Liver (tissue), 9 donors: ENCODE measurements around the gene ZNF559. TPM values are rescaled to one million over a fixed set of nuclear protein-coding genes. Genes with fewer than 3 reads are reported as not detected.

Experiments
- DNase-seq: peaks from one replicate; pipeline ENCODE4 v3.0.0-alpha.2; 2017; ENCODE audit warnings: low spot score
- H3K27ac ChIP-seq, 2 donors: one replicate each; pipeline ENCODE4 v1.7.0; 2013; ENCODE audit warnings: inconsistent platforms in 2 of 2, low read length in 2 of 2, control low read depth in 1 of 2, low read depth in 1 of 2, mild to moderate bottlenecking in 1 of 2
- H3K27me3 ChIP-seq, 4 donors: one replicate each; pipeline versions ENCODE4 v1.6.1 to v1.7.0; 2013; ENCODE audit warnings: low read length in 3 of 4, inconsistent platforms in 1 of 4, mild to moderate bottlenecking in 1 of 4, moderate library complexity in 1 of 4; ENCODE audit not compliant: control insufficient read depth in 4 of 4, insufficient read depth in 4 of 4
- H3K36me3 ChIP-seq, 4 donors: one replicate each; pipeline versions ENCODE4 v1.6.1 to v1.7.0; 2013; ENCODE audit warnings: low read length in 3 of 4, mild to moderate bottlenecking in 3 of 4, low read depth in 1 of 4, moderate library complexity in 1 of 4; ENCODE audit not compliant: control insufficient read depth in 4 of 4, insufficient read depth in 3 of 4
- H3K4me1 ChIP-seq, 4 donors: one replicate each; pipeline versions ENCODE4 v1.6.1 to v1.7.0; 2013; ENCODE audit warnings: low read length in 3 of 4, mild to moderate bottlenecking in 3 of 4, moderate library complexity in 1 of 4; ENCODE audit not compliant: control insufficient read depth in 4 of 4, insufficient read depth in 4 of 4
- H3K4me3 ChIP-seq, 3 donors: one replicate each; pipeline versions ENCODE4 v1.6.1 to v1.7.0; 2013; ENCODE audit warnings: low read length in 3 of 3, control low read depth in 1 of 3, low read depth in 1 of 3, mild to moderate bottlenecking in 1 of 3
- H3K9ac ChIP-seq, 2 donors: one replicate each; pipeline ENCODE4 v1.7.0; 2013; ENCODE audit warnings: low read length in 2 of 2, mild to moderate bottlenecking in 2 of 2, moderate library complexity in 2 of 2, control low read depth in 1 of 2, low read depth in 1 of 2
- H3K9me3 ChIP-seq, 4 donors: one replicate each; pipeline versions ENCODE4 v1.6.1 to v1.7.0; 2013; ENCODE audit warnings: low read length in 3 of 4; ENCODE audit not compliant: control insufficient read depth in 4 of 4
- CTCF ChIP-seq: fragments of 150-350 bp; IDR thresholded peaks from 2 replicates; pipeline ENCODE4 v1.5.1; 2017; ENCODE audit warnings: improper control_type of control experiment, low read depth, low read length; ENCODE audit not compliant: missing input control
- FOXA1 ChIP-seq: IDR thresholded peaks from 2 replicates; pipeline ENCODE4 v1.6.1; 2016; ENCODE audit warnings: antibody characterized with exemption
- FOXA2 ChIP-seq: IDR thresholded peaks from 2 replicates; pipeline ENCODE4 v1.6.1; 2016; ENCODE audit warnings: antibody characterized with exemption
- GABPA ChIP-seq, 2 donors: IDR thresholded peaks in 1 of 2; conservative IDR thresholded peaks in 1 of 2; 2 replicates each; pipeline ENCODE4 v1.6.1; 2016; ENCODE audit warnings: antibody characterized with exemption in 2 of 2, mild to moderate bottlenecking in 1 of 2, moderate library complexity in 1 of 2
- HNF4G ChIP-seq: IDR thresholded peaks from 2 replicates; pipeline ENCODE4 v1.6.1; 2016; ENCODE audit warnings: antibody characterized with exemption
- JUND ChIP-seq, 2 donors: IDR thresholded peaks; 2 replicates each; pipeline ENCODE4 v1.6.1; 2016; ENCODE audit warnings: antibody characterized with exemption in 2 of 2
- RAD21 ChIP-seq, 2 donors: IDR thresholded peaks; 2 replicates each; pipeline ENCODE4 v1.6.1; 2016; ENCODE audit warnings: antibody characterized with exemption in 2 of 2, mild to moderate bottlenecking in 2 of 2
- REST ChIP-seq: IDR thresholded peaks from 2 replicates; pipeline ENCODE4 v1.6.1; 2016; ENCODE audit warnings: antibody characterized with exemption, mild to moderate bottlenecking
- RXRA ChIP-seq, 2 donors: IDR thresholded peaks; 2 replicates each; pipeline ENCODE4 v1.6.1; 2017 to 2018; ENCODE audit warnings: antibody characterized with exemption in 2 of 2, mild to moderate bottlenecking in 1 of 2
- YY1 ChIP-seq: IDR thresholded peaks from 2 replicates; pipeline ENCODE4 v1.6.1; 2016; ENCODE audit warnings: antibody characterized with exemption, mild to moderate bottlenecking
- WGBS: extraction: QIAGEN DNeasy Blood & Tissue Kit; methylation state at CpG from one replicate; pipeline ENCODE4 v1.1.7; 2013; 5-methylcytosine and 5-hydroxymethylcytosine counted together
- polyA plus RNA-seq, 2 donors: library from polyadenylated mRNA; stranded (reverse) in 1 of 2; unstranded in 1 of 2; fragments of 200-250 nt in 1 of 2; fragments of >200 nt in 1 of 2; fragmentation: Nextera tagmentation in 1 of 2; extraction: Ambion mirVana in 1 of 2; gene quantifications; one replicate each; pipeline versions ENCODE4 v1.2.1 to v1.2.3, GENCODE V29; 2013 to 2015
- total RNA-seq, 2 donors: library from RNA; depleted of rRNA; stranded (reverse); fragments of >200 nt; gene quantifications; one replicate each; pipeline ENCODE4 v1.2.3, GENCODE V29; 2014
- TF ChIP-seq, protein P1 (sequence below): IDR thresholded peaks from 2 replicates; pipeline ENCODE4 v1.6.1; 2016; ENCODE audit warnings: antibody characterized with exemption
- donor health status: healthy.
- donor health status: healthy.
- donor health status: healthy.
- donor health status: healthy.
- donor health status: healthy.

Gene ZNF559
- total and polyA plus RNA-seq, 4 donors, result 2.6 to 6.2 (median 3.6) TPM

DNA sequence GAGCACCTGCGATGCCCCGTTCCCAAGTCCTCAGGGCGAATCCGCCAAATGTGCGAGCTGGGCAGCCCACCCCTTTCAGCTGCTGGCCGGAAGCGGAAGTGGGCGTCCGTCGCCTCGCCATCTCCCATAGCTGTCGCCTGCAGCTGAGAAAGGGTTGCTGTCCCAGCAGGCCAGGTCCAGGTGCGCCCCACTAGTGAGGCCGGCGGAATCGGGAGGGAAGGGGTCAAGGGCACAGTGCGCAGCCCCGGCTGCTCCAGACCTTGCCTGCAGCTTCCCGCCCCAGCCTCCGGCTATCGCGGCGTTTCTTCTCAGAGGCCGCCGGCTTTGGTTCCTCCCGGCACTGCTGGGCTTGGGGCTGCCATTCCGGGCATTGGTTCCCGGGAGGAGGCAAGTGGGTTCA is 38.9 kb downstream of the ZNF559 start, which contains the start of gene ZNF177:
Gene ZNF177 (plus strand): TSS at position 109 of the 400 bp plus-strand sequence. CDS start 15,299 bp downstream, outside the sequence.
- no peak for TF ChIP-seq CTCF
- TF ChIP-seq, protein P1, sequence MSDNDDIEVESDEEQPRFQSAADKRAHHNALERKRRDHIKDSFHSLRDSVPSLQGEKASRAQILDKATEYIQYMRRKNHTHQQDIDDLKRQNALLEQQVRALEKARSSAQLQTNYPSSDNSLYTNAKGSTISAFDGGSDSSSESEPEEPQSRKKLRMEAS, result no peak
- no peak for TF ChIP-seq RXRA (IDR thresholded peaks at IDR 0.05)
- TF ChIP-seq REST, result no peak
- TF ChIP-seq HNF4G, result no peak
- TF ChIP-seq RAD21 (IDR thresholded peaks at IDR 0.05), result no peak
- TF ChIP-seq GABPA (IDR thresholded peaks at IDR 0.05 in 1 of 2, conservative IDR thresholded peaks at IDR 0.05 in 1 of 2), result no peak
- TF ChIP-seq FOXA2, result no peak
- TF ChIP-seq FOXA1, result no peak
- no peak for TF ChIP-seq YY1
- TF ChIP-seq JUND (IDR thresholded peaks at IDR 0.05), result no peak
- no peaks in the 10 kb centered on the region for H3K4me1 ChIP-seq
- peaks cover 0 to 9% (median 4%) of the 10 kb centered on the region in 4 donors for H3K36me3 ChIP-seq
- peak within 1 kb of the TSS in 2 of 3 donors; percentile 58 to 64 for H3K4me3 ChIP-seq
- H3K27ac ChIP-seq, result no peak within 1 kb of the TSS
- 9% methylated on average over 28 of the region's 28 CpGs for WGBS
- H3K9me3 ChIP-seq, result peaks cover 41 to 54% (median 51%) of the 10 kb centered on the region in 4 donors
- no peaks in the 10 kb centered on the region for H3K27me3 ChIP-seq
- H3K9ac ChIP-seq, result no peak within 1 kb of the TSS
- DNase-seq, result peak; percentile 35

GRCh38 chr19:9370738-9371619 is 47.0 kb downstream of the ZNF559 start:
- DNase-seq, result no peak
- Histone ChIP-seq H3K27ac (no peak overlapping the region), H3K36me3 (peaks cover 0 to 10% (median 9%) of the 10 kb centered on the region in 4 donors), H3K4me3 (peak overlapping the region in 2 of 3 donors; percentile 26 to 52), H3K27me3 (no peaks in the 10 kb centered on the region), H3K9me3 (peaks cover 14 to 82% (median 36%) of the 10 kb centered on the region in 4 donors), H3K9ac (no peak overlapping the region), H3K4me1 (no peaks in the 10 kb centered on the region)
- 92% methylated on average over 6 of the region's 6 CpGs for WGBS
- TF ChIP-seq RXRA (IDR thresholded peaks at IDR 0.05), result no peak
